Ecto neural progenitor cell (in vitro differentiated cells): ENCODE results near the gene ADM2.
A peak's percentile ranks its signal among the peaks of the same experiment; 100 is the strongest.
"Not testable (repeated sequence)": the region's sequence is repeated elsewhere in the genome, so short reads cannot be mapped to it uniquely, and the experiment has no call there.

Experiments used
- DNase-seq: peaks from one replicate; pipeline ENCODE4 v3.0.0-alpha.2; 2018; ENCODE audit warnings: low spot score

Gene ADM2

DNA sequence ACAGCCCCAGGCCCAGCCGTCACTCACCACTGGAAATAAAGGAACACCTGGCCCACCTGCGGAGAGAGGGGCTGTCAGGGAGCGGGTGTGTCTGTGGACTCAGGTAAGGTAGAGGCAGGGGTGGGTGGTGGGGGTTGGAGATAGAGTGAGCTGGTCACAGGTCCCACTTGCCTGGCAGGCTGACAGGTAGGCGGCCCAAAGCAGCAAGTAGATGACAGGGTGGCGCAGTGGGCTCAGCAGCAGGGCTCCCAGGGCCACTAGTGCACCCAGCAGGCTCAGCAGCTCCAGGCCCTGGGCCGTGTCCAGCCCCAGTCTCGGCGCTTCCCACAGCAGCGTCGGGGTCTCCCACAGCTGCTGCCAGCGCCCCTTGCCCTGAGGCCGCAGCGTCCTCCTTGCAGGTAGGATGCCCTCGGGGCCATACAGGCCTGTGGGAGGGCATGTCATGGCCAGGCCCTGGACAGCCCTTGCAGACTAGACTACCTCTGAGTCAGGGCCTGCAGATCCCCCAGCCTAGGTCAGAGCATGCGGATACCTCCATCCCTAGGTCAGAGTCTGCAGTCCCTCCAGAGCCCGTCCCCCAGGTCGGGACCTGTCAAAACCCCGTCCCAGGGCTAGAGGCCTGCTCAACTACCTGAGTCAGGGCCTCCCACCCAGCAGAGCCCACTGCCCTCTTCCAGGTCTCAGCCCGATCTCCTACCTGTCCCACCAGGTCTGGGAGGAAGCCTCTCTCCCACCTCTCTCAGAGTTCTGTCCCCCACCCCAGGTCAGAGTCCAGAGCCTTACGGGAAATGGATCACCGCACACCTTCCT lies 25.5 kb downstream of the ADM2 start:
- DNase-seq = peak; percentile 59

DNA sequence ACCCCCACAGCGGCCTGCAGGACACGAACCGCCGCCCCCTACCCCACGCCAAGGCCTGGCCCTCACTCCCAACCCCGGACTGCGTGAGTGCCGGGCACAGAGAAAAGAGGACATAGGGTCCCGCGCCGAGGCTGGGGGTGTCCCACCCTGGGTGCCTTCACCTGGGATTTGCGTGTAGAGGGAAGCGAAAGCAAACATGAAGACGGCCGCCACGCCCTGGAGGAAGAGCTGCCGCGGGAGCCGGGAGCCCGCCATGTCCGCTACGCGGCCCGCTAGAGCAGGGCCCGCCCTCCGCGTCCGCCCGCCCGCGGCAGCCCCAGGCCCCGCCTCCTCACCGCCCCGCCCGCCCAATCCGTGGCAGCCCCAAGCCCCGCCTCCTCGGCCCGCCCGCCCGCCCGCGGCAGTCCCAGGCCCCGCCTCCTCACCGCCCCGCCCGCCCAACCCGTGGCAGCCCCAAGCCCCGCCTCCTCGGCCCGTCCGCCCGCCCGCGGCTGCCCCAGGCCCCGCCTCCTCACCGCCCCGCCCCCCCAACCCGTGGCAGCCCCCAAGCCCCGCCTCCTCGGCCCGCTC lies 26.2 kb downstream of the ADM2 start, which contains the start of gene LMF2:
TSS of gene LMF2 (minus strand) at position 282 of the 570 bp plus-strand sequence. CDS start at position 255, 27 bp downstream.
- DNase-seq = peak; percentile 99

DNA sequence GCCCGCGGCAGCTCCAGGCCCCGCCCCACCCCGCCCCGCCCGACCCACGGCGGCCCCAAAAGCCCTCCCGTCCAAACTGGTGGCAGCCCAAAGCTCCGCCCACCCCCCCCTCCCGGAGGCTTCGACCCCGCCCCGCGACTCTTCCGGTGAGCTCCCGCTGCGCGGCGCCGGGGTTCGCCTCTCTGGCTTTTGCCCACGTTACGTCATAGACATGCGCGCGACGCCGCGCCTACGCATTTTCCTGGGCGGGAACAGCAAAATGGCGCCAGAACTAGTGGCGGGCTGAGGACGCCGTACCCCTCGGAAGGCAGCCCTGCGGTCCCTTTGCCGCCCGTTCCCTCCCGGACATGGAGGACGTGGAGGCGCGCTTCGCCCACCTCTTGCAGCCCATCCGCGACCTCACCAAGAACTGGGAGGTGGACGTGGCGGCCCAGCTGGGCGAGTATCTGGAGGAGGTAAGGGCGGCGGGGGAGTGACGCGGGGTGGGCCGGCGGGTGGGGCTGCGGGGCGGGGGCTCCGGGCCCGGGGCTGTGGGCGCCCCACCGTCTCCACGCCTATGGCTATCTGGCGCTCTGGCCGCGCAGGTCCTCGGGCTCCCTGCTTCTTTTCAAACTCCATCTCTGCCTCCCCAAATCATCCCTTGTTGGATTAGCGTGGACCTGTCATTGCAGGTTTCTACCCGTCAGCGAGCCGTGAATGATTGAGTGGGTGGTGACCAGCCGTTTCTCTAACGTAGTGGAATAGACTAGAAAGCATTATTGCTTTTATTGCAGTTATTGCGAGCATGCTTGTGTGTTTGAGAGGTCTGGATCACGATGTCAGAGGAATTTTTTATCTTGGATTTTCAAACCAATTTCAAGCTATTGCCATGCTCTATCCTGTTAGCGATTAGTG lies 26.9 kb downstream of the ADM2 start, which contains the start of gene NCAPH2:
TSS of gene NCAPH2 (plus strand) at position 234 of the 894 bp plus-strand sequence. CDS start at position 348, 114 bp downstream.
- no peak for DNase-seq

DNA sequence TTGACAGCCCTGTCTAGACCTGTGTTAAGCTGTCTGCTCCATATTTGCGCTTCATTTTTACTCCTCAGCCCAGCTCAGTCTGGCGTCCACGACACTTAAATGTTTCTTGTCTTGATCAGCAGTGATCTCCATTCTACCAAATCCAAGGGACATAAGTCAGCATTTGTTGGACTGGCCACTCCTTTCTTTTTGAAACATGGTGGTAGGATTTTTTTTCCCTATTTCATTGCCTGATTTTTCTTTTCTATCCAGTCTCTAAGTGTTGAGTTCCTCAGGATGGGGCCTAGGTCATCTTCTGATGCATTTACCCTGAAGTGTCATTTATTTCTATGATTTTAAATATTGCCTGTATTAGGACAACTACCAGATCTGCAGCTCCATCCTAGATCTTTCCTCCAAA lies 27.6 kb downstream of the ADM2 start:
- peak; percentile 41 for DNase-seq

DNA sequence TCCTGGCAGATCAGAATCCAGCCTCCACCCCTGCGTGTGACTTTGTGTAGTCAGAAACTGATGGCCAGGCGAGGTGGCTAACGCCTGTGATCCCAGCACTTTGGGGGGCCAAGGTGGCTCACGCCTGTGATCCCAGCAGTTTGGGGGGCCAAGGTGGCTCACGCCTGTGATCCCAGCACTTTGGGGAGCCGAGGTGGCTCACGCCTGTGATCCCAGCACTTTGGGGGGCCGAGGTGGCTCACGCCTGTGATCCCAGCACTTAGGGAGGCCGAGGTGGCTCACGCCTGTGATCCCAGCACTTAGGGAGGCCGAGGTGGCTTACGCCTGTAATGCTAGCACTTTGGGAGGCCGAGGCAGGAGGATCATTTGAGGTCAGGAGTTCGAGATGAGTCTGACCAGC lies 31.8 kb downstream of the ADM2 start:
- DNase-seq = no peak

DNA sequence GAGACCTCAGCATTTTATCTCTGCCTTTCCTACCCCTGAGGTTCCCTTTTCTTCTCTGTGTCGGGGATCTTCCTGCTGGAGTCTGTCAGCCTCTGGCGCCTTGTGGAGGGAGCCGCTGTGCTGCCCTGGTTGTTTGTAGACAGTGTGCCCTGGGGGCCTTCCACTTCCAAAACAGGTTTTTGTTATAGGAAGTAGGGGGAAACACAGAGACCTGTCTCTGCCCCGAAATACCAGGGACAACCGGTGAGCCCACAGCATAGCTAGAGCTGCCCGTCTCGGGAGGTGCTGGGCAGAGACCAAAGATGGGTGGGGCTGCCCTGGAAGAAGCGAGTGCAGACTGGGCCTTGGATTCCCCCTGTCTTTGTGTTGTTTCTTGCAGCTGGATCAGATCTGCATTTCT lies 34.7 kb downstream of the ADM2 start:
- DNase-seq = no peak

DNA sequence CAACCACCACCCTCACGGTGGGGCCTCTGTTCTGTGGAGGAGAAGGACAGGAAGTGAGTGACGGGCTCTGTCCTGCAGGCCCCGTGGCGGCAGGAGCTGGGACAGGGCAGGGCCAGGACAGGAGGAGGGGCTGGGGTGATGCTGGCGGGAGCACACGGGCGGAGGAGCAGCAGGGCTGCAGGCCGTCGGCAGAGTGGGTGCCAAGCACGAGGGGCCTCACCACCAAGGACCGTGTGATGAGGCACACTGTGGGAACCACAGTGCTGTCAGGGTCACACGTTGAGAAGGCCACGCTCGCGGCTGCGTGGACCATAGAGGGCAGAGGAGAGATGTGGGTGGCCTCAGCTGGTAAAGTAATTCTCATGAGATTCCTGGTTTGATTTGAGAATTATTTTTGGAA lies 35.5 kb downstream of the ADM2 start:
- DNase-seq = no peak

DNA sequence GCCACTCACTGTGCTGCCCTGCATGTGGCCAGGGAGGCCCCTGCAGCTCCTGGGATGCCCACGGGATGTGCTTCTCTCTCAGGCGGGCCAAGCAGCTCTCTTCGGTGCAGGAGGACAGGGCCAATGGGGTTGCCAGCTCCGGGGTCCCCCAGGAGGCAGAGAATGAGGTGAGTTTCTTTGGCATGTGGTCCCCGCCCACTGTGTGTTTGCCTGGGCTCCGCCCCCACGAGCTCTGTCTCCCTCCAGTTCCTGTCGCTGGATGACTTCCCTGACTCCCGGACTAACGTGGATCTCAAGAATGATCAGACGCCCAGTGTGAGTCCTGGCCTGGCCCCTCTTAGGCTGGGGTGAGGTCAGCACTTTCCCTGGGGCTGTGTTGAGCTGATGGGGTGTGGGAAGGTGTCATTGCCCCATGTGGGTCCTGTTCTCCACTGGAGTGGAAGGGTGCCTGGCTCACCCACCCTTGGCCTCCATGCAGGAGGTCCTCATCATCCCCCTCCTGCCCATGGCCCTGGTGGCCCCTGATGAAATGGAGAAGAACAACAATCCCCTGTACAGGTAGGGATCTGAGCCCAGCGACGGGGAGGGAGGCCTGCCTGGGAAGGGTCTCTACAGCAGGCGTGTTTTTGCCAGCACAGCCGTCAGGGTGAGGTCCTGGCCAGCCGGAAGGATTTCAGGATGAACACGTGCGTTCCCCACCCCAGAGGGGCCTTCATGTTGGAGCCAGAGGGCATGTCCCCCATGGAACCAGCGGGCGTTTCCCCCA lies 36.3 kb downstream of the ADM2 start:
- no peak for DNase-seq

DNA sequence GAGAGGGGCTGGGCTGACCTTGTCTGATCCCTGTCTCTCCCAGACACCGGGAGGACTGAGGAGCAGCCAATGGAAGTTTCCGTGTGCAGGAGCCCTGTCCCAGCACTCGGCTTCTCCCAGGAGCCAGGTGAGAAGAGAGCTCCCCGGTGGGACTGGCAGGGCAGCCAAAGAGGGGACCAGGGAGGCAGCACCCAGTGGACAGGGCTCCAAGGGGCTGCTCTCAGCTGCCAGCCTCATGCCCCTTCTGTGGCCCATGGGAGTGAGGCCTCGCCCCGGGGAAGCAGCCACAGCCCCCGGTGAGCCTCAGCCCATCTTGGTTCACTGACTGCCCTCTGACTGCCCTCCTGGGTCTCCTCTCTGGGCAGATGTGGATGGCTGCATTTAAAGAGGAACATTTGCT lies 37.3 kb downstream of the ADM2 start:
- DNase-seq = no peak

DNA sequence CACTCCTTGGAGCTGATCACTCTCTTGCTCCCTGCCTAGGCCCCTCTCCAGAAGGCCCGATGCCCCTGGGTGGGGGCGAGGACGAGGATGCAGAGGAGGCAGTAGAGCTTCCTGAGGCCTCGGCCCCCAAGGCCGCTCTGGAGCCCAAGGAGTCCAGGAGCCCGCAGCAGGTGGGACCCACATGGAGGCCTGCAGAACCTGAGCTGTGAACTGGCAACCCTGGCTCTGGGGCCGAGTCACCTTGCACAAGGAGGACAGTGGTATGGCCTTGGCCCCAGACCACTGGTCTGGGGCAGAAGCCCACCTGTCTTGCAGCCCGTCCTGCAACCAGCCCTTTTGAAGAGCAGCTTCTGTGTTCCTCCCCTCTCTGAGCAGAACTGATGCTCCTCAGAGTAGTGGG lies 37.8 kb downstream of the ADM2 start:
- no peak for DNase-seq

DNA sequence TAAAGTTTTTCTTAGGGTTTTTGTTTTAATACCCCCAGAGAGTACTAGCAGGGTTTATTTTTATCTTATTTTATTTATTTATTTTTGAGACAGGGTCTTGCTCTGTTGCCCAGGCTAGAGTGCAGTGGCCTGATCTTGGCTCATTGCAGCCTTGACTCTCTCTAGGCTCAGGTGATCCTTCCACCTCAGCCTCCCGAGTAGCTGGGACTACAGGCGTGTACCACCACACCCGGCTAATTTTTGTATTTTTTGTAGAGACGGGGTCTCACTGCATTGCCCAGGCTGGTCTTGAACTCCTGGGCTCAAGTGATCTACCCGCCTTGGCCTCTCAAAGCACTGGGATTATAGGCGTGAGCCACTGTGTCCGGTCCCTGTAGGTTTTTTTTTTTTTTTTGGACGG lies 38.8 kb downstream of the ADM2 start:
- DNase-seq = not testable (repeated sequence)

DNA sequence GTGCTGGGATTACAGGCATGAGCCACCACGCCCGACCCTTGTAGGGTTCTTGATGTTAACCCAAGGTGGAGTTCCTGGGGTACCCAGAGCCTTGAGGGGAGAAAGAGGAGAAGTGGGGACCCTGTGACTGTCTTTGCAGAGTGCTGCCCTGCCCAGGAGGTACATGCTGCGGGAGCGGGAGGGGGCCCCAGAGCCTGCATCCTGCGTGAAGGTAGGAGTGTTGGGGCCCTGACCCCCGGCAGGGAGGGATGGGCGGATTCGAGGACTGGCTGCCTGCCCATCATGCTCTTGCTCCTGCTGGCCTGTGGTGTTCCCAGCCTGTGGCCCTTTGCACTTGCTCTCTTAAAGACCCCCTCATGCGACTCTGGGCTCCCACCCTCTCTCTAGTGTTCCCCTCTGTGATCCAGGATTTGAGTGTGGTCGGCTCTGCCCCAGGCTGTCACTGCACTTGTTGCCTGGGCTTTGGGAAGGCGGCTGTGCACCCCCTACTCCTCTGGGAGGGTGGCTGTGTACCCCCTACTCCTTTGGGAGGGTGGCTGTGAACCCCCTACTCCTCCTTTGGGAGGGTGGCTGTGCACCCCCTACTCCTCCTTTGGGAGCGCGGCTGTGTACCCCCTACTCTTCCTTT lies 39.6 kb downstream of the ADM2 start:
- no peak for DNase-seq

DNA sequence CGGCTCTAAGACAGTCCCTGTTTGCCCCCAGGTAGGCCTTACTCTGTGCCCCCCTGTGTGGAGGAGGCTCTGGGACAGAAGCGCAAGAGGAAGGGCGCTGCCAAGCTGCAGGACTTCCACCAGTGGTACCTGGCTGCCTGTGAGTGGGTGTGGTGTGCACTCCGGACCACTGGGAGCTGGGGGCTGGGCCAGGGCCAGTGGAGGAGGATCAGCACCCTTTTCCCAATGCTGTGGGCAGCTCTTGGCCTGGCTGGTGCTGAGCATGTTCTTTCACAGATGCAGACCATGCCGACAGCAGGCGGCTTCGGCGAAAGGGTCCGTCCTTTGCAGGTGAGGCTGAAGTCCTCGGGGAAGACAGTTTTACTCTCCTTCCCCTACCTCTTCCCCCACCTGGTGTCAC lies 40.4 kb downstream of the ADM2 start:
- DNase-seq = no peak

DNA sequence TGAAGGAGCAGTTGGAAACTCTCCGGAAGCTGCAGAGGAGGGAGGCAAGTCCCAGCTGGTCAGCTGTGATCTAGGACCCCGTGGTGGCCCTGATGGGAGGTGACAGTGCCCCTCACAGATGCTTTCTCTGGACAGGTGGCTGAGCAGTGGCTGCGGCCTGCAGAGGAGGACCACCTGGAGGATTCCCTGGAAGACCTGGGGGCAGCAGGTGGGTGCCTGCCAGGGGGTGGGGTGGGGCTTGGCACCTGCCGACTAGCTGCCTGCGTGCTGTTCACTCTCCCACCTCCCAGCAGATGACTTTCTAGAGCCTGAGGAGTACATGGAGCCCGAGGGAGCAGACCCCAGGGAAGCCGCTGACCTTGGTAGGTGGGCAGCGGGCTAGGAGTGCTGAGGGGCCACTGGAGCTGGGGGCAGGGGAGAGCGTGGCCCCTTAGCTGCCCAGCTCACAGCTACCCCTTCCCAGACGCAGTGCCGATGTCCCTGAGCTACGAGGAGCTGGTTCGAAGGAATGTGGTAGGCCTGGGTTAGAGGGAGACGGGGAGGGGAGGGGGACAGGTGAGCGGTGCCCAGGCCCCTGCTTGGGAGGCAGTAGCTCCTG lies 41.0 kb downstream of the ADM2 start:
- DNase-seq = no peak

DNA sequence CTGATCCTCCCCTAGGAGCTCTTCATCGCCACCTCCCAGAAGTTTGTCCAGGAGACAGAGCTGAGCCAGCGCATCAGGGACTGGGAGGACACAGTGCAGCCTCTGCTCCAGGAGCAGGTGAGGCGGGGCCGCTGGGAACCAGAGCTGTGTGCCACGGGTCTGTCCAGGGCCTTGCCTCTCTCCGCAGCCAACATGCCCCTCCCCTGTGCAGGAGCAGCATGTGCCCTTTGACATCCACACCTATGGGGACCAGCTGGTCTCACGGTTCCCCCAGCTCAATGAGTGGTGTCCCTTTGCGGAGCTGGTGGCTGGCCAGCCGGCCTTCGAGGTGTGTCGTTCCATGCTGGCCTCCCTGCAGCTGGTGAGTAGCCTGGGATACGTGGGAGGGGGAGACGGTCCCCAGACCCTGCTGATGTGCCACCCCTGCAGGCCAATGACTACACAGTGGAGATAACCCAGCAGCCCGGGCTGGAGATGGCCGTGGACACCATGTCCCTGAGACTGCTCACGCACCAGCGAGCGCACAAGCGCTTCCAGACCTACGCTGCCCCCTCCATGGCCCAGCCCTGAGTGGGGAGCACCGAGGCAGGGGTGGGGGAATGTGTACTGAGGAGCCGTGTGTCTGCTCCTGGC lies 41.6 kb downstream of the ADM2 start:
- DNase-seq = no peak

DNA sequence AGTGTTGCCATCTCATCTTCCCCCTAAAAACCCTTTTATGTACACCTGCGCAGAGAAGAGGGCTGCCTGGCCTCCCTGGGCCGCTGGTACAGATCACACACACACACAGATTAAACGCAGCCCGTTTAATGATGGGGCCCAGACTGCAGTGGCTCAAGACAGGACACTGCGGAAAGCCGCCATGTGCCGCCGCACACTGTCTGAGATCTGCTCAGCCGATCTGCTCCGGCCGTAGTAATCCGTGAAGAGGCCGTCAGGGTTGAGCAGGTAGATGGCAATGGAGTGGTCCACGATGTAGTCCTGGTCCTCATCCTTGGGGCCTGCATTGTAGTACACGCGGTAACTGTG lies 42.1 kb downstream of the ADM2 start:
- DNase-seq = no peak

DNA sequence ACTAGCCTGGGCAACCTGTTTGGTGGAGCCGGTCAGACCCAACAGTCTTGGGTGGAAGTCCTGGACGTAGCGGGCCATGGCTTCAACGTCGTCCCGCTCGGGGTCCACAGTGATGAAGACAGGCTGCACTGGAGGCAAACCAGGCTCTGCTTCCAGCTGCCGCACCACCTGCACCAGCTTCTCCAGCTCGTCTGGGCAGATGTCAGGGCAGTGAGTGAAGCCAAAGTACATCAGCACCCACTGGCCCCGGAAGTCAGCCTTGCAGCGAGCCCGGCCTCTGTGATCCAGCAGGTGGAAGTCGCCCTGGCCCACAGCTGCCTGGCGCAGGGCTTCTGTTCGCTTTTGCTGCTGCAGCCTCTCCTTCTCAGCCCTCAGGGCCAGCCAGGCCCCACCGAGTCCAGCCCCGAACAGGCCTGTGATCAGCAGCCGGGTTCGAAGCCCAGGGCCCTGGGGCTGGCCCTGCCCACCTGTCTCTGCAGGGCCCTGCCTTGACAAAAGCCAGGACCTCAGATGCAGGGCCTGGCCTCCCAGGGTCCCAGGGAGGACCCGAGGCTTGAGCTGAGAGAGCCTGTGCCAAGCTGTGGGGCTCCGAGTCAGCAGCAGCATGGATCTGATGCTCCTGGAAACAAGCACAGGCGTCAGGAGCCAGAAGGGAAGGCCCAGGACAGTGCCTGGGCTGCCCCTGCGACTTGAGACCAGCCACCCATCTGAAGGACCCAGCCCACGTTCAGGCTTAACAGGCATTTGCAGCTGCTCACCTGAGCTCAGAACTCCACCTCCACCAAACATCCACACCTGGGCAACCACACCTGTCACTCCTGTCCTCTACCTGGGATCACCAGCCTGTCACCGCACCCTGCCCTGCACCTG lies 42.7 kb downstream of the ADM2 start:
- no peak for DNase-seq

DNA sequence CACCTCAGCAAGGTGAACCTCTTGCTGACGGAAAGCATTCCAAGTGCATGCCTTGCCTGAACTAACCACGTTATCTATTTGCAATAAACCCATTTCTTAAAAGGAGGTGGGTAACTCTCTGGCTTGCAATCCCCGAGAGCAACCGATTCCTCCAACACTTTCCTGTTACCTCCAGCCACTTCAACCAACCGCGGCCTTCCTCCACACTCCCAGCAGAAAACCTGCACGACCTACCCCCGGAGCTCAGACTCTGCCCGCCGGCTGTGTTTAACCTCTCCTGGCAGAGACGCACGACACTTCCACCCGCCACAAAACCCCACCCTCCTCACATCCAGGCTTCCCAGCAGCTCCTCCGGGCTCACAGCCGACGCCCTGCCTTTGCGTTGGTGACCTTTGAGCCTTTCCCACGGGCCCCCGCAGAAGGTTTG lies 43.3 kb downstream of the ADM2 start:
- DNase-seq = no peak

DNA sequence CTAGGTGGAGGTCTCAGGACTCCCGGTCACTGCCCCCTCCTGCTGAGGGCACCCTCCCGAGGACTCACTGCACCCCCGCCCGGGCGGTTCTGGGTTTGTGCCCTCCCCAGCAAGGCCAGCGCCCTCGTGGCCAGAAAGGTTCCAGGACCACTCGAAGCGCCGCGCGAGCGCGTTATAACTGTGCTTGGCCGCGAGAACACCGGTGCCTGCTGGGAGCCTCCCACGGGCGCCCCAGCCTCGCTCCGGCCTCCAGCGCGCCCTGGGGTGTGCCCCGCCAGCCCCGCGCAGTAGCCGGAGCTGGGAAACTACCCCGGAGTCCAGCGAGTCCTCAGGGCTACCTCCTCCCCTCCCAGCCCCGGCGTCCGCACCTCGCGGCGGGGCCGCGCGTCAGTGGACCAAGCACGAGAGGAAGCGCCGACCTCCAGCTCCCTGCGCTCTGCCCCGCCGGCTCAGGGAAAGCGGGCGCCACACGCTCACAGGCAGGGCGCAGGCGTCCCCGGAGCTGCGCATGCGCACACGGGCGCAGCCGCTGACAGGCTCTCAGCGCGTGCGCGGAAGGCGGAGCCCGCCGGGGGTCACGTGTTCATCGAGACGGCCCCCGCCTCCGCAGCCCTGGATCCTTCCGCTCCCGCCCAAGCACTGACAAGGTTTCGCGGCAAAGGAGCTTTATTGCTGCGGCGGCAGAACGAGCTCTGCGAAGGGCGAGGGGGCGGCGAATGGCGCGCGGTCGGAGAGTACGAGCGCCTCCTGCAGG lies 43.9 kb downstream of the ADM2 start, which contains the start of gene SCO2:
TSS of gene SCO2 (minus strand) at position 495 of the 754 bp plus-strand sequence. CDS start 1,187 bp downstream, outside the sequence.
- peak; percentile 99 for DNase-seq
